ENCODE results near the gene FER.

DNA sequence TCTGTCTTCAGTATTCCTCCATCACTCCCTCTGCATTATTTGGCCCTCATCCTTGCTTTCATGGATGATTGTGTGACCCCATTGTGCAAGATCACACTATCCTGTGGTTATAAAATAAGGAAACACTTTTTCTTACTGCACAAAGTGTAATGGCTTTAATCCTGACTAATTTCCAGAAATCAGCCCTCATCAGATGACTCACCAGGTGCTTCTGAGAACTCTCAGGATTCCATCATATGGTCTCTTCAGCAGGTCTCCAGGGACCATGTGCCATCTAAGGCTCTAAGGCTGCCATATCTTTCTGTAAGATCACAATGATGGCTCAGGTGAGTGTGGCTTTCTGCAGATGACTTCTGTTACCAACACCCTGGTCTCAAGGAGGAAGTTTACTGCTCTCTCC is 27.3 kb upstream of the FER start:
- TF ChIP-seq, protein P1, sequence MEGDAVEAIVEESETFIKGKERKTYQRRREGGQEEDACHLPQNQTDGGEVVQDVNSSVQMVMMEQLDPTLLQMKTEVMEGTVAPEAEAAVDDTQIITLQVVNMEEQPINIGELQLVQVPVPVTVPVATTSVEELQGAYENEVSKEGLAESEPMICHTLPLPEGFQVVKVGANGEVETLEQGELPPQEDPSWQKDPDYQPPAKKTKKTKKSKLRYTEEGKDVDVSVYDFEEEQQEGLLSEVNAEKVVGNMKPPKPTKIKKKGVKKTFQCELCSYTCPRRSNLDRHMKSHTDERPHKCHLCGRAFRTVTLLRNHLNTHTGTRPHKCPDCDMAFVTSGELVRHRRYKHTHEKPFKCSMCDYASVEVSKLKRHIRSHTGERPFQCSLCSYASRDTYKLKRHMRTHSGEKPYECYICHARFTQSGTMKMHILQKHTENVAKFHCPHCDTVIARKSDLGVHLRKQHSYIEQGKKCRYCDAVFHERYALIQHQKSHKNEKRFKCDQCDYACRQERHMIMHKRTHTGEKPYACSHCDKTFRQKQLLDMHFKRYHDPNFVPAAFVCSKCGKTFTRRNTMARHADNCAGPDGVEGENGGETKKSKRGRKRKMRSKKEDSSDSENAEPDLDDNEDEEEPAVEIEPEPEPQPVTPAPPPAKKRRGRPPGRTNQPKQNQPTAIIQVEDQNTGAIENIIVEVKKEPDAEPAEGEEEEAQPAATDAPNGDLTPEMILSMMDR (IDR thresholded peaks at IDR 0.05; ENCODE audit: insufficient read depth, low read length, poor library complexity, severe bottlenecking): no peak
- TF ChIP-seq EZH2phosphoT487 (conservative IDR thresholded peaks at IDR 0.05; ENCODE audit: low read length): no peak

Data from SU-DHL-6 (cell line).